GM12878 (cell line): ENCODE measurements around the gene SH3BP1. TPM values are rescaled to one million over a fixed set of nuclear protein-coding genes. Genes with fewer than 3 reads are reported as not detected.

Experiments
- ATAC-seq: fragments of 200-7000 bp; cut with Tn5 transposase; 3 replicates; pipeline ENCODE4 v1.9.1; 2020; ENCODE audit warnings: mild to moderate bottlenecking, moderate library complexity
- BruUV-seq: library from RNA; stranded (reverse); fragments of 400-500 nt; replicated peaks from 2 replicates; lab custom pipeline; 2021; lab: Mats Ljungman, UMichigan
- CTCF ChIA-PET: fragments of 300-600 bp; sonication (Branson Sonifier 250); formaldehyde crosslinking; extraction: SDS; loops from one replicate; lab custom pipeline; 2021; ENCODE audit warnings: inconsistent platforms; lab: Yijun Ruan, JAX
- POLR2A ChIA-PET: fragments of 350-600 bp; formaldehyde crosslinking; extraction: SDS; loops from one replicate; lab custom pipeline; 2021; ENCODE audit warnings: inconsistent platforms; lab: Charles Lee
- RAD21 ChIA-PET: fragments of 300-600 bp; sonication (Branson Sonifier 250); formaldehyde crosslinking; loops from one replicate; lab custom pipeline; 2023; ENCODE audit warnings: antibody characterized with exemption; ENCODE audit not compliant: unreplicated experiment; lab: Charles Lee
- SMC1A ChIA-PET: fragments of 300-600 bp; sonication (Branson Sonifier 250); formaldehyde crosslinking; loops from one replicate; lab custom pipeline; 2023; ENCODE audit not compliant: unreplicated experiment, uncharacterized antibody; lab: Charles Lee
- DNase-seq: peaks from one replicate; pipeline ENCODE4 v3.0.0-alpha.2; 2011; ENCODE audit warnings: low read depth, low spot score
- FAIRE-seq: peaks from 3 replicates; lab custom pipeline; 2011; peaks lifted over from hg19 to GRCh38; lab: Jason Lieb, UNC
- H2AFZ ChIP-seq: 2 replicates; pipeline ENCODE4 v1.6.0; 2011; ENCODE audit warnings: low read depth, low read length, control low read depth; ENCODE audit not compliant: control insufficient read depth
- H3K27ac ChIP-seq: 2 replicates; pipeline ENCODE4 v1.5.1; 2011; ENCODE audit warnings: control low read depth; ENCODE audit not compliant: control insufficient read depth, insufficient read depth
- H3K27me3 ChIP-seq, 2 experiments: replicated peaks in 1 of 2; 2 replicates each; pipeline versions ENCODE4 v1.6.0 to v1.6.1; 2011; ENCODE audit warnings: low read length in 1 of 2; ENCODE audit not compliant: control insufficient read depth in 2 of 2, insufficient read depth in 2 of 2
- H3K36me3 ChIP-seq, 2 experiments: 2 replicates each; pipeline ENCODE4 v1.5.1; 2011; ENCODE audit warnings: low read length in 1 of 2; ENCODE audit not compliant: control insufficient read depth in 2 of 2, insufficient read depth in 2 of 2
- H3K4me1 ChIP-seq: 2 replicates; pipeline ENCODE4 v1.6.1; 2011; ENCODE audit warnings: mild to moderate bottlenecking, low read length, moderate library complexity, mixed read lengths; ENCODE audit not compliant: control insufficient read depth, insufficient read depth
- H3K4me2 ChIP-seq: 2 replicates; pipeline ENCODE4 v1.6.0; 2011; ENCODE audit warnings: control low read depth; ENCODE audit not compliant: control insufficient read depth, insufficient read depth
- H3K4me3 ChIP-seq: fragments of 200-600 bp; sonication (generic); 2 replicates; pipeline ENCODE4 v1.5.1; 2016
- H3K79me2 ChIP-seq: 2 replicates; pipeline ENCODE4 v1.6.0; 2011; ENCODE audit warnings: low read length; ENCODE audit not compliant: control insufficient read depth, insufficient read depth
- H3K9ac ChIP-seq: 2 replicates; pipeline ENCODE4 v1.8.0; 2011; ENCODE audit warnings: low read length, control low read depth, mixed read lengths; ENCODE audit not compliant: control insufficient read depth, insufficient read depth
- H3K9me3 ChIP-seq: replicated peaks from 3 replicates; pipeline ENCODE4 v1.5.1; 2011; ENCODE audit warnings: mild to moderate bottlenecking, low read length; ENCODE audit not compliant: control insufficient read depth, insufficient read depth
- H4K20me1 ChIP-seq: 2 replicates; pipeline ENCODE4 v1.6.0; 2011; ENCODE audit not compliant: control insufficient read depth, insufficient read depth
- BHLHE40 ChIP-seq, 2 experiments: fragments of 450-650 bp in 1 of 2; IDR thresholded peaks; 2 replicates each; pipeline ENCODE4 v1.6.1; 2011 to 2017; ENCODE audit warnings: low read depth in 2 of 2, borderline replicate concordance in 1 of 2, improper control_type of control experiment in 1 of 2, low read length in 1 of 2, mild to moderate bottlenecking in 1 of 2
- CREM ChIP-seq: IDR thresholded peaks from 2 replicates; pipeline ENCODE4 v1.6.1; 2014; ENCODE audit warnings: antibody characterized with exemption, low read depth
- FOXK2 ChIP-seq: fragments of 450-650 bp; IDR thresholded peaks from 2 replicates; pipeline ENCODE4 v1.6.1; 2017; ENCODE audit warnings: mild to moderate bottlenecking, moderate library complexity
- JUND ChIP-seq: IDR thresholded peaks from 2 replicates; pipeline ENCODE4 v1.6.1; 2012; ENCODE audit warnings: low read depth, mild to moderate bottlenecking, low read length, improper control_type of control experiment, moderate library complexity
- LARP7 ChIP-seq: fragments of 450-650 bp; IDR thresholded peaks from 2 replicates; pipeline ENCODE4 v1.6.1; 2017; ENCODE audit warnings: mild to moderate bottlenecking
- MYC ChIP-seq: IDR thresholded peaks from 2 replicates; pipeline ENCODE4 v1.6.1; 2011; ENCODE audit warnings: mild to moderate bottlenecking, low read length, moderate library complexity, inconsistent platforms; ENCODE audit not compliant: insufficient read depth, insufficient replicate concordance, insufficient read length, severe bottlenecking
- RAD21 ChIP-seq: IDR thresholded peaks from 2 replicates; pipeline ENCODE4 v1.6.1; 2011; ENCODE audit warnings: mild to moderate bottlenecking, low read depth, low read length, moderate library complexity; ENCODE audit not compliant: insufficient read depth
- SIN3A ChIP-seq: IDR thresholded peaks from 2 replicates; pipeline ENCODE4 v1.6.1; 2012; ENCODE audit warnings: low read depth, low read length, improper control_type of control experiment
- SMAD1 ChIP-seq: fragments of 450-650 bp; IDR thresholded peaks from 2 replicates; pipeline ENCODE4 v1.6.1; 2018; ENCODE audit warnings: mild to moderate bottlenecking, low read depth; ENCODE audit not compliant: partially characterized antibody
- STAT3 ChIP-seq: IDR thresholded peaks from 2 replicates; pipeline ENCODE4 v1.6.1; 2011; ENCODE audit warnings: low read depth, low read length, improper control_type of control experiment
- TBL1XR1 ChIP-seq: IDR thresholded peaks from 2 replicates; pipeline ENCODE4 v1.6.1; 2012; ENCODE audit warnings: low read depth, low read length, improper control_type of control experiment
- ZNF207 ChIP-seq: fragments of 450-650 bp; IDR thresholded peaks from 2 replicates; pipeline ENCODE4 v1.6.1; 2014; ENCODE audit warnings: antibody characterized with exemption, mild to moderate bottlenecking, borderline replicate concordance
- ZNF687 ChIP-seq: fragments of 450-650 bp; IDR thresholded peaks from 2 replicates; pipeline ENCODE4 v1.6.1; 2017; ENCODE audit warnings: mild to moderate bottlenecking, moderate library complexity
- WGBS: methylation state at CpG from one replicate; pipeline ENCODE4 v1.1.6; 2016; ENCODE audit warnings: low lambda C conversion rate; ENCODE audit not compliant: insufficient replicate concordance, insufficient coverage; ENCODE audit errors: missing lambda C conversion rate; 5-methylcytosine and 5-hydroxymethylcytosine counted together
- in situ Hi-C: fragments of 300-500 bp; cut with MboI; formaldehyde crosslinking; loops from 9 replicates; pipeline ENCODE4 v1.14.3; 2018; ENCODE audit warnings: mixed read lengths
- intact Hi-C: fragments of 100-400 bp; cut with micrococcal nuclease; formaldehyde crosslinking; loops from one replicate; pipeline ENCODE4 v1.14.2; 2022; ENCODE audit not compliant: unreplicated experiment
- polyA plus RNA-seq, 11 experiments: library from polyadenylated mRNA; depleted of rRNA in 4 of 11; unstranded in 6 of 11; stranded (reverse) in 5 of 11; fragments of >200 nt; fragmentation: Nextera tagmentation in 4 of 11; fragmentation: Illumina TruSeq in 1 of 11; extraction: Ambion mirVana in 4 of 11; extraction: Trizol in 1 of 11; gene quantifications; 1 replicate in 1 of 11; 2 replicates in 10 of 11; pipeline versions ENCODE4 v1.2.1 to v1.2.3, GENCODE V29; 2011 to 2016; ENCODE audit warnings: inconsistent platforms in 2 of 11, missing spikeins in 2 of 11, low read depth in 1 of 11
- total RNA-seq, 4 experiments: library from RNA; depleted of rRNA in 3 of 4; stranded (reverse); fragments of >200 nt in 3 of 4; fragmentation: Illumina TruSeq in 1 of 4; extraction: Trizol in 1 of 4; gene quantifications; 2 replicates each; pipeline versions ENCODE4 v1.2.1 to v1.2.3, GENCODE V29; 2013 to 2021
- TF ChIP-seq, protein P1 (sequence below): fragments of 450-650 bp; formaldehyde crosslinking; IDR thresholded peaks from 2 replicates; pipeline ENCODE4 v1.5.0; 2022; ENCODE audit warnings: mild to moderate bottlenecking, missing genetic modification characterization

The SH3BP1 gene
- total and polyA plus RNA-seq, 10 of the 15 experiments (the other 5 are each of a cell fraction or from before 2014, with no cell fraction given): 0.29 to 70.5 (median 22.5) TPM

GRCh38 chr22:37608477-37609239, 30.8 kb upstream of the SH3BP1 start, which contains the start of gene GGA1:
TSS of gene GGA1 (plus strand) at chr22:37608834. CDS start at chr22:37608861, 27 bp downstream.
- H3K27me3 ChIP-seq: no peaks in the 10 kb centered on the region
- 1% methylated on average over 63 of the region's 82 CpGs for WGBS
- POLR2A ChIA-PET: interaction anchor here (0.6 to 4.7 kb wide), 22 partner anchors 10 to 768 kb away, joined by 3 to 67 read pairs (median 7); partner anchors contain the start of genes ANKRD54, LGALS1, LGALS2 and MFNG
- no TSS peak for BruUV-seq
- peak within 1 kb of the TSS; percentile 94 for H3K4me2 ChIP-seq
- peak within 1 kb of the TSS; percentile 87 for H3K27ac ChIP-seq
- CTCF ChIA-PET: interaction anchor here (0.6 to 11.8 kb wide), 25 partner anchors 8 to 357 kb away, joined by 3 to 178 read pairs (median 5); partner anchors contain the start of genes LGALS1, MFNG, NOL12 and PDXP
- H4K20me1 ChIP-seq: no peaks in the 10 kb centered on the region
- DNase-seq (no peak), FAIRE-seq (no peak), ATAC-seq (peak; percentile 83)
- in situ Hi-C loops (no loop called here), intact Hi-C loops (loop anchor here (1.0 kb wide), 1 partner anchor 124 kb away; no protein-coding TSS in a partner anchor)
- peak within 1 kb of the TSS; percentile 87 for H3K9ac ChIP-seq
- H3K4me3 ChIP-seq: peak within 1 kb of the TSS; percentile 97
- peaks cover 0 to 3% of the 10 kb centered on the region in 2 experiments; a peak in 1 of 4 replicates for H3K36me3 ChIP-seq
- no peaks in the 10 kb centered on the region for H3K9me3 ChIP-seq
- peak within 1 kb of the TSS; percentile 94 for H2AFZ ChIP-seq
- RAD21 ChIA-PET: interaction anchor here (0.6 to 5.4 kb wide), 27 partner anchors 9 to 346 kb away, joined by 3 to 61 read pairs (median 4); partner anchors contain the start of genes GCAT, LGALS1, NOL12 and PDXP
- SMC1A ChIA-PET: interaction anchor here (0.7 to 5.5 kb wide), 22 partner anchors 8 to 123 kb away, joined by 3 to 36 read pairs (median 4); partner anchors contain the start of genes LGALS1, MFNG, NOL12 and PDXP
- peaks cover 33% of the 10 kb centered on the region for H3K79me2 ChIP-seq
- H3K4me1 ChIP-seq: peaks cover 17% of the 10 kb centered on the region
- no peak for TF ChIP-seq MYC
- TF ChIP-seq ZNF687: peak; percentile 22; the same call in 1 of the 2 replicates
- peak; percentile 83 for TF ChIP-seq FOXK2
- TF ChIP-seq JUND: no peak
- peak; percentile 75 for TF ChIP-seq LARP7
- peak; percentile 94 for TF ChIP-seq SIN3A
- TF ChIP-seq, protein P1, sequence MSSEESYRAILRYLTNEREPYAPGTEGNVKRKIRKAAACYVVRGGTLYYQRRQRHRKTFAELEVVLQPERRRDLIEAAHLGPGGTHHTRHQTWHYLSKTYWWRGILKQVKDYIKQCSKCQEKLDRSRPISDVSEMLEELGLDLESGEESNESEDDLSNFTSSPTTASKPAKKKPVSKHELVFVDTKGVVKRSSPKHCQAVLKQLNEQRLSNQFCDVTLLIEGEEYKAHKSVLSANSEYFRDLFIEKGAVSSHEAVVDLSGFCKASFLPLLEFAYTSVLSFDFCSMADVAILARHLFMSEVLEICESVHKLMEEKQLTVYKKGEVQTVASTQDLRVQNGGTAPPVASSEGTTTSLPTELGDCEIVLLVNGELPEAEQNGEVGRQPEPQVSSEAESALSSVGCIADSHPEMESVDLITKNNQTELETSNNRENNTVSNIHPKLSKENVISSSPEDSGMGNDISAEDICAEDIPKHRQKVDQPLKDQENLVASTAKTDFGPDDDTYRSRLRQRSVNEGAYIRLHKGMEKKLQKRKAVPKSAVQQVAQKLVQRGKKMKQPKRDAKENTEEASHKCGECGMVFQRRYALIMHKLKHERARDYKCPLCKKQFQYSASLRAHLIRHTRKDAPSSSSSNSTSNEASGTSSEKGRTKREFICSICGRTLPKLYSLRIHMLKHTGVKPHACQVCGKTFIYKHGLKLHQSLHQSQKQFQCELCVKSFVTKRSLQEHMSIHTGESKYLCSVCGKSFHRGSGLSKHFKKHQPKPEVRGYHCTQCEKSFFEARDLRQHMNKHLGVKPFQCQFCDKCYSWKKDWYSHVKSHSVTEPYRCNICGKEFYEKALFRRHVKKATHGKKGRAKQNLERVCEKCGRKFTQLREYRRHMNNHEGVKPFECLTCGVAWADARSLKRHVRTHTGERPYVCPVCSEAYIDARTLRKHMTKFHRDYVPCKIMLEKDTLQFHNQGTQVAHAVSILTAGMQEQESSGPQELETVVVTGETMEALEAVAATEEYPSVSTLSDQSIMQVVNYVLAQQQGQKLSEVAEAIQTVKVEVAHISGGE: peak; percentile 58; the same call in 1 of the 2 replicates
- peak; percentile 19 to 74; a peak in 3 of 4 replicates for TF ChIP-seq BHLHE40 (IDR thresholded peaks at IDR 0.05; ENCODE audit: borderline replicate concordance in 1 of 2, low read depth in 2 of 2, low read length in 1 of 2)
- TF ChIP-seq RAD21: no peak
- peak; percentile 94; the same call in 1 of the 2 replicates for TF ChIP-seq ZNF207
- TF ChIP-seq TBL1XR1: 0 out of 2 replicates have a peak, but pooled peaks have one; percentile 59
- peak; percentile 58 for TF ChIP-seq SMAD1
- TF ChIP-seq CREM: peak; percentile 97
- no peak for TF ChIP-seq STAT3
